BJ (cell line): ENCODE data around the gene SRGAP3. TPM values are rescaled to one million over a fixed set of nuclear protein-coding genes. Genes with fewer than 3 reads are reported as not detected.
"Not testable (repeated sequence)": the region's sequence is repeated elsewhere in the genome, so short reads cannot be mapped to it uniquely, and the experiment has no call there.

Experiments used
- CTCF ChIA-PET: fragments of 350-600 bp; formaldehyde crosslinking; extraction: SDS; loops from one replicate; lab custom pipeline; 2021; ENCODE audit warnings: antibody characterized with exemption, inconsistent platforms; lab: Yijun Ruan, JAX
- POLR2A ChIA-PET: fragments of 300-600 bp; sonication (Branson Sonifier 250); formaldehyde crosslinking; extraction: SDS; loops from one replicate; lab custom pipeline; 2021; ENCODE audit warnings: antibody characterized with exemption; lab: Charles Lee
- DNase-seq: peaks from one replicate; pipeline ENCODE4 v3.0.0-alpha.2; 2011; ENCODE audit warnings: low read depth
- H3K27me3 ChIP-seq: 2 replicates; pipeline ENCODE4 v1.6.0; 2011; ENCODE audit warnings: low read length; ENCODE audit not compliant: control insufficient read depth, insufficient read depth
- H3K36me3 ChIP-seq: 2 replicates; pipeline ENCODE4 v1.5.1; 2011; ENCODE audit warnings: low read length; ENCODE audit not compliant: control insufficient read depth, insufficient read depth
- H3K4me3 ChIP-seq: 2 replicates; pipeline ENCODE4 v1.5.1; 2011; ENCODE audit warnings: low read depth, mild to moderate bottlenecking, control low read depth, low read length
- polyA plus RNA-seq: library from polyadenylated mRNA; depleted of rRNA; stranded (reverse); fragments of >200 nt; gene quantifications from 2 replicates; pipeline ENCODE4 v1.2.3, GENCODE V29; 2011
- TF ChIP-seq, protein P1 (sequence below): IDR thresholded peaks from 2 replicates; pipeline ENCODE4 v1.5.1; 2011; ENCODE audit warnings: low read depth, mild to moderate bottlenecking, control low read depth, inconsistent platforms, low read length, moderate library complexity; ENCODE audit not compliant: insufficient read depth

SRGAP3 gene
- polyA plus RNA-seq, 1 experiment, result 0.75 TPM

- ChIA-PET POLR2A (no interaction called here), CTCF (interaction anchor here (0.6 kb wide), 1 partner anchor 117 kb away, joined by 3 read pairs; no protein-coding TSS in a partner anchor)
- no peak for DNase-seq
- Histone ChIP-seq H3K36me3 (no peaks in the 10 kb centered on the region), H3K27me3 (no peaks in the 10 kb centered on the region; the same call in none of the 2 replicates), H3K4me3 (no peak overlapping the region)
- TF ChIP-seq, protein P1, sequence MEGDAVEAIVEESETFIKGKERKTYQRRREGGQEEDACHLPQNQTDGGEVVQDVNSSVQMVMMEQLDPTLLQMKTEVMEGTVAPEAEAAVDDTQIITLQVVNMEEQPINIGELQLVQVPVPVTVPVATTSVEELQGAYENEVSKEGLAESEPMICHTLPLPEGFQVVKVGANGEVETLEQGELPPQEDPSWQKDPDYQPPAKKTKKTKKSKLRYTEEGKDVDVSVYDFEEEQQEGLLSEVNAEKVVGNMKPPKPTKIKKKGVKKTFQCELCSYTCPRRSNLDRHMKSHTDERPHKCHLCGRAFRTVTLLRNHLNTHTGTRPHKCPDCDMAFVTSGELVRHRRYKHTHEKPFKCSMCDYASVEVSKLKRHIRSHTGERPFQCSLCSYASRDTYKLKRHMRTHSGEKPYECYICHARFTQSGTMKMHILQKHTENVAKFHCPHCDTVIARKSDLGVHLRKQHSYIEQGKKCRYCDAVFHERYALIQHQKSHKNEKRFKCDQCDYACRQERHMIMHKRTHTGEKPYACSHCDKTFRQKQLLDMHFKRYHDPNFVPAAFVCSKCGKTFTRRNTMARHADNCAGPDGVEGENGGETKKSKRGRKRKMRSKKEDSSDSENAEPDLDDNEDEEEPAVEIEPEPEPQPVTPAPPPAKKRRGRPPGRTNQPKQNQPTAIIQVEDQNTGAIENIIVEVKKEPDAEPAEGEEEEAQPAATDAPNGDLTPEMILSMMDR, result no peak
Measured at GRCh38 chr3:9097495-9097894, 152.0 kb downstream of the SRGAP3 start.

DNA sequence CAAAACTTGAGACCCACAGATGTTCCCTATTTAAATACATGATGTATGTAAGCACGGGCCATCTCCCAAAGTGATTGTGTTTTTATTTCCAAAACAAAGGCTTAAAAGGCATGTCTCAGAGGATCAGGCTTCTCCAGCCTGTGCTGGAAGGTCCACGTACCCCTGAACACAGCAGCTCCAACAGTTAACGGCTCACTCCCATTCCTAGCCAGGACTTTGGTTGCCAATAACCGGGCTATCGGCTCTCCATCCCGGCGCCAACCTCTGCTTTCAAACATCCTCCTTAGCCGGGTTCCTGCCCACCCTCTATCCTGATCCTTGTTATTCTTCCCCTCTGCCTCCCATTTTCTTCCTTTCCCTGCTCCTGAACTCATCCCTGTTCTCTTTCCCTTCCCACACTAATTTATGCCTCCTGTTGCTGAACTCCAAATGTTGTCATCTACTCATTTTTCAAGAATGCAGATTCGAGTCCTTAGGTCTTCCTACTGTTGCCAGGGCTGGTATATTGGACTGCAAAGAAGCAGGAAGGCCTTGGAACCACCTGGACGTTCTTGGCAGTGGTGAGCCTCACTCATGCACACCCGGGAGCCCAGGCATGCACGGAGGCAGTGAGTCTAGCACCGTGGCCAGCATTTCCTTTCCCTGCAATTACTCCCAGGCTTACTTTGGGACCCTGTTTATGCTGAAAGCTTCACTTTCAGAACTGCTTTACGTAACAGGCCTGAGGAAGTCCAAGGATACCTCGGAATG is 157.8 kb downstream of the SRGAP3 start:
- ChIA-PET POLR2A (no interaction called here), CTCF (interaction anchor here (0.6 kb wide), 1 partner anchor 1254 kb away, joined by 3 read pairs; no protein-coding TSS in a partner anchor)
- DNase-seq, result no peak
- Histone ChIP-seq H3K4me3 (no peak overlapping the region), H3K27me3 (peaks cover 1% of the 10 kb centered on the region), H3K36me3 (no peaks in the 10 kb centered on the region)
- TF ChIP-seq, protein P1, result no peak

GRCh38 chr3:9088441-9089353 is 160.7 kb downstream of the SRGAP3 start:
- POLR2A ChIA-PET, result interaction anchor here (0.5 kb wide), 1 partner anchor 459 kb away, joined by 5 read pairs; no protein-coding TSS in a partner anchor
- Histone ChIP-seq H3K36me3 (no peaks in the 10 kb centered on the region), H3K27me3 (peaks cover 1% of the 10 kb centered on the region), H3K4me3 (no peak overlapping the region)
- DNase-seq, result no peak
- CTCF ChIA-PET, result interaction anchor here (1.0 kb wide), 1 partner anchor 213 kb away, joined by 3 read pairs; no protein-coding TSS in a partner anchor
- TF ChIP-seq, protein P1, result no peak

DNA sequence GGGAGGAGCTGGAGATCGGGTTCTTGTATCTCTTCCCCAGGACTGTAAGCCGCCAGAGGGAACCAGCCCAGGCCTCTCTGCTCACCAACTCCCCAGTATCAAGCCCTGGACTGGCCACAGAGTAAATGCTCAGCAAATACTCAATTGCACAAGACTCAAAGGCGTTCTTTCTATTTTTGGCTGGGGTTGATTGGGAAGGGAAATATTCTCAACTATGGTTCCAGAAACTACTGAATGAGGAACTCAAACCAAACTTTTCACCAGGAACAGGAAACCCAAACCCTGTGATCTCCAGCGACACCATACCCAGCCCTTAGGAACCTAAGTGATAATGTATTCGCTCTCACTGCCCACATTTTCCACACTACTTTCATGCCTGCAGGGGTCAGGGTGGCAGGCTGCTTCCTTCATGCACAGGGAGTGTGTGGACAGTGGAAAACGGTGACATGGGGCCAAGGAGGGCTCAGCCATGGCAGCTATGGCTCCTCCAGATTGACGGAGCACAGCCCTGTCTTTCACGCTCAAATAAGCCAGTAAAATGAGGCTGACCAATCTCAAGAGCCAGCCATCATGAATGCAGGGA is 161.5 kb downstream of the SRGAP3 start:
- TF ChIP-seq, protein P1, result no peak
- no peak for DNase-seq
- ChIA-PET CTCF (interaction anchor here (1.0 kb wide), 1 partner anchor 214 kb away, joined by 3 read pairs; no protein-coding TSS in a partner anchor), POLR2A (interaction anchor here (0.5 kb wide), 1 partner anchor 459 kb away, joined by 5 read pairs; no protein-coding TSS in a partner anchor)
- H3K4me3 ChIP-seq, result no peak overlapping the region
- H3K36me3 ChIP-seq, result no peaks in the 10 kb centered on the region
- peaks cover 1% of the 10 kb centered on the region for H3K27me3 ChIP-seq

GRCh38 chr3:9085428-9085827 is 164.0 kb downstream of the SRGAP3 start:
- H3K27me3 ChIP-seq, result not testable (repeated sequence)

More at GRCh38 chr3:9085428-9085827, 164.0 kb downstream of the SRGAP3 start:
- H3K36me3 ChIP-seq, DNase-seq, H3K4me3 ChIP-seq: not testable (repeated sequence)
- POLR2A ChIA-PET, result interaction anchor here (0.5 kb wide), 1 partner anchor 649 kb away, joined by 4 read pairs; no protein-coding TSS in a partner anchor
- CTCF ChIA-PET, result interaction anchor here (0.6 kb wide), 1 partner anchor 9 kb away, joined by 3 read pairs; no protein-coding TSS in a partner anchor
